HepG2 (cell line): ENCODE results near the gene MAP3K2. TPM values are rescaled to one million over a fixed set of nuclear protein-coding genes. Genes with fewer than 3 reads are reported as not detected.

Experiments
- AGO2 ChIP-seq: fragments of 200-400 bp; formaldehyde crosslinking; optimal IDR thresholded peaks from 2 replicates; pipeline ENCODE3; 2017; ENCODE audit warnings: mild to moderate bottlenecking, low read depth, low read length, moderate library complexity
- CENPT ChIP-seq: sonication (generic); formaldehyde crosslinking; IDR thresholded peaks from 2 replicates; pipeline ENCODE4 v1.8.0; 2022; ENCODE audit warnings: low read depth, mild to moderate bottlenecking, moderate library complexity, missing genetic modification reagents
- DPF2 ChIP-seq: sonication (generic); formaldehyde crosslinking; IDR thresholded peaks from 2 replicates; pipeline ENCODE4 v1.4.0; 2020; ENCODE audit warnings: mild to moderate bottlenecking, low read depth, missing genetic modification reagents, borderline replicate concordance
- GLI4 ChIP-seq: sonication (generic); formaldehyde crosslinking; IDR thresholded peaks from 2 replicates; pipeline ENCODE4 v1.5.1; 2020; ENCODE audit warnings: missing genetic modification reagents, mild to moderate bottlenecking, moderate library complexity, borderline replicate concordance
- HNF1B ChIP-seq: sonication (generic); formaldehyde crosslinking; IDR thresholded peaks from 2 replicates; pipeline ENCODE4 v1.5.1; 2020; ENCODE audit warnings: mild to moderate bottlenecking, moderate library complexity, missing genetic modification reagents
- HNF4A ChIP-seq: sonication (generic); formaldehyde crosslinking; IDR thresholded peaks from 2 replicates; pipeline ENCODE4 v1.4.0; 2020; ENCODE audit warnings: missing genetic modification reagents
- HNRNPL ChIP-seq: fragments of 200-400 bp; formaldehyde crosslinking; IDR thresholded peaks from 2 replicates; pipeline ENCODE4 v1.6.1; 2017; ENCODE audit warnings: mild to moderate bottlenecking, low read depth, low read length
- KDM4B ChIP-seq: sonication (generic); formaldehyde crosslinking; IDR thresholded peaks from 2 replicates; pipeline ENCODE4 v1.4.0; 2020; ENCODE audit warnings: missing genetic modification reagents
- MEF2D ChIP-seq: sonication (generic); formaldehyde crosslinking; IDR thresholded peaks from 2 replicates; pipeline ENCODE4 v1.5.1; 2020; ENCODE audit warnings: mild to moderate bottlenecking, missing genetic modification reagents
- NR2C2 ChIP-seq: sonication (generic); formaldehyde crosslinking; IDR thresholded peaks from 2 replicates; pipeline ENCODE4 v1.4.0; 2020; ENCODE audit warnings: missing genetic modification reagents, mild to moderate bottlenecking, moderate library complexity, borderline replicate concordance
- PAF1 ChIP-seq: IDR thresholded peaks from 2 replicates; pipeline ENCODE4 v1.6.1; 2016; ENCODE audit warnings: missing genetic modification reagents, missing compliant biosample characterization
- POLR2AphosphoS5 ChIP-seq: IDR thresholded peaks from 2 replicates; pipeline ENCODE4 v1.6.1; 2012; ENCODE audit warnings: low read depth, low read length
- RBAK ChIP-seq: sonication (generic); formaldehyde crosslinking; IDR thresholded peaks from 2 replicates; pipeline ENCODE4 v1.5.1; 2020; ENCODE audit warnings: mild to moderate bottlenecking, missing genetic modification reagents
- RNF2 ChIP-seq: fragments of 450-650 bp; conservative IDR thresholded peaks from 2 replicates; pipeline ENCODE4 v1.6.1; 2016; ENCODE audit warnings: low read depth
- SMARCE1 ChIP-seq: fragments of 450-650 bp; IDR thresholded peaks from 2 replicates; pipeline ENCODE4 v1.6.1; 2017; ENCODE audit warnings: borderline replicate concordance
- TCF12 ChIP-seq, 2 experiments: fragments of 450-650 bp in 1 of 2; sonication (generic) in 1 of 2; formaldehyde crosslinking in 1 of 2; IDR thresholded peaks; 2 replicates each; pipeline versions ENCODE4 v1.6.1 to v1.8.0; 2017 to 2022; ENCODE audit warnings: antibody characterized with exemption in 1 of 2, mild to moderate bottlenecking in 1 of 2, missing genetic modification reagents in 1 of 2, moderate library complexity in 1 of 2
- ZHX1 ChIP-seq: sonication (generic); formaldehyde crosslinking; IDR thresholded peaks from 2 replicates; pipeline ENCODE4 v1.8.1; 2022; ENCODE audit warnings: low read depth, mild to moderate bottlenecking, missing genetic modification reagents
- ZNF30 ChIP-seq: sonication (generic); formaldehyde crosslinking; IDR thresholded peaks from 2 replicates; pipeline ENCODE4 v1.5.0; 2020; ENCODE audit warnings: mild to moderate bottlenecking, missing genetic modification reagents
- ZNF44 ChIP-seq: sonication (generic); formaldehyde crosslinking; IDR thresholded peaks from 2 replicates; pipeline ENCODE4 v1.5.1; 2020; ENCODE audit warnings: mild to moderate bottlenecking, missing genetic modification reagents
- ZNF503 ChIP-seq: sonication (generic); formaldehyde crosslinking; IDR thresholded peaks from 2 replicates; pipeline ENCODE4 v1.4.0; 2020; ENCODE audit warnings: missing genetic modification reagents
- ZNF563 ChIP-seq: sonication (generic); formaldehyde crosslinking; IDR thresholded peaks from 2 replicates; pipeline ENCODE4 v1.8.0; 2022; ENCODE audit warnings: mild to moderate bottlenecking, moderate library complexity, missing genetic modification reagents
- ZNF629 ChIP-seq: sonication (generic); formaldehyde crosslinking; conservative IDR thresholded peaks from 2 replicates; pipeline ENCODE4 v1.5.0; 2020; ENCODE audit warnings: missing genetic modification reagents
- ZNF709 ChIP-seq: sonication (generic); formaldehyde crosslinking; IDR thresholded peaks from 2 replicates; pipeline ENCODE4 v1.5.0; 2020; ENCODE audit warnings: mild to moderate bottlenecking, missing genetic modification reagents
- ZNF790 ChIP-seq: sonication (generic); formaldehyde crosslinking; IDR thresholded peaks from 2 replicates; pipeline ENCODE4 v1.8.0; 2022; ENCODE audit warnings: missing genetic modification reagents, mild to moderate bottlenecking, borderline replicate concordance
- polyA plus RNA-seq, 8 experiments: library from polyadenylated mRNA; depleted of rRNA in 3 of 8; stranded (reverse) in 7 of 8; unstranded in 1 of 8; fragments of >200 nt; fragmentation: Illumina TruSeq in 4 of 8; extraction: Trizol in 4 of 8; gene quantifications; 2 replicates each; pipeline versions ENCODE4 v1.2.1 to v1.2.3, GENCODE V29; 2011 to 2016; ENCODE audit warnings: low read depth in 4 of 8, missing spikeins in 1 of 8, mixed read lengths in 1 of 8; ENCODE audit not compliant: insufficient read depth in 1 of 8
- total RNA-seq, 5 experiments: library from RNA; depleted of rRNA; stranded (reverse); fragments of >200 nt; fragmentation: Illumina TruSeq; extraction: Trizol; gene quantifications; 2 replicates each; pipeline ENCODE4 v1.2.3, GENCODE V29; 2016; ENCODE audit warnings: low read depth in 1 of 5

The MAP3K2 gene
- total and polyA plus RNA-seq, 2 of the 13 experiments (the other 11 are each of a cell fraction or from before 2014, with no cell fraction given) = 12.2 to 37.2 TPM

- TF ChIP-seq SMARCE1 (no peak), ZNF30 (CRISPR knock-in tag) (no peak), HNF4A (CRISPR knock-in tag) (no peak), KDM4B (CRISPR knock-in tag) (no peak), DPF2 (CRISPR knock-in tag) (no peak), HNRNPL (peak; percentile 90; the same call in 1 of the 2 replicates), HNF1B (peak; percentile 51; the same call in 1 of the 2 replicates), GLI4 (no peak), ZNF563 (peak; percentile 8; the same call in 1 of the 2 replicates), ZNF709 (CRISPR knock-in tag) (0 out of 2 replicates have a peak, but pooled peaks have one; percentile 23), ZNF790 (CRISPR knock-in tag) (peak; percentile 33; the same call in 1 of the 2 replicates), ZHX1 (0 out of 2 replicates have a peak, but pooled peaks have one; percentile 9), CENPT (CRISPR knock-in tag) (0 out of 2 replicates have a peak, but pooled peaks have one; percentile 14), PAF1 (CRISPR knock-in tag) (0 out of 2 replicates have a peak, but pooled peaks have one; percentile 55), NR2C2 (CRISPR knock-in tag) (no peak), RNF2 (no peak), ZNF629 (CRISPR knock-in tag) (no peak), MEF2D (0 out of 2 replicates have a peak, but pooled peaks have one; percentile 4), AGO2 (peak; percentile 65), TCF12 (IDR thresholded peaks at IDR 0.05) (no peak), TCF12 (CRISPR knock-in tag; IDR thresholded peaks at IDR 0.05) (no peak; the same call in 1 of the 2 replicates), ZNF44 (CRISPR knock-in tag) (no peak), ZNF503 (no peak), POLR2AphosphoS5 (0 out of 2 replicates have a peak, but pooled peaks have one; percentile 4), RBAK (CRISPR knock-in tag) (peak; percentile 42; the same call in 1 of the 2 replicates)
Observed at GRCh38 chr2:127420039-127420864, 32.5 kb upstream of the MAP3K2 start (continued).
